Aorta (tissue), 5 donors: ENCODE measurements around the gene RMI2. TPM values are rescaled to one million over a fixed set of nuclear protein-coding genes. Genes with fewer than 3 reads are reported as not detected.

Experiments used
- ATAC-seq: fragments of 200-7000 bp; cut with Tn5 transposase; one replicate; pipeline ENCODE4 v1.9.1; 2022; ENCODE audit warnings: moderate library complexity; ENCODE audit not compliant: low FRiP score
- DNase-seq, 2 donors: peaks; one replicate each; pipeline ENCODE4 v3.0.0-alpha.2; 2020
- H3K27ac ChIP-seq, 2 donors: one replicate each; pipeline ENCODE4 v1.5.1; 2013; ENCODE audit warnings: low read length in 2 of 2, mild to moderate bottlenecking in 2 of 2, moderate library complexity in 2 of 2, control low read depth in 1 of 2, inconsistent platforms in 1 of 2, low read depth in 1 of 2
- H3K27me3 ChIP-seq, 2 donors: one replicate each; pipeline ENCODE4 v1.6.1; 2013; ENCODE audit warnings: control low read depth in 1 of 2, low read length in 1 of 2, mild to moderate bottlenecking in 1 of 2, moderate library complexity in 1 of 2; ENCODE audit not compliant: insufficient read depth in 2 of 2, control insufficient read depth in 1 of 2
- H3K36me3 ChIP-seq, 2 donors: one replicate each; pipeline ENCODE4 v1.6.1; 2013; ENCODE audit warnings: control low read depth in 1 of 2, low read length in 1 of 2, mild to moderate bottlenecking in 1 of 2; ENCODE audit not compliant: insufficient read depth in 2 of 2, control insufficient read depth in 1 of 2
- H3K4me1 ChIP-seq, 2 donors: one replicate each; pipeline ENCODE4 v1.6.1; 2013; ENCODE audit warnings: low read length in 2 of 2, control low read depth in 1 of 2, mild to moderate bottlenecking in 1 of 2, moderate library complexity in 1 of 2; ENCODE audit not compliant: insufficient read depth in 2 of 2, control insufficient read depth in 1 of 2
- H3K4me3 ChIP-seq, 2 donors: one replicate each; pipeline ENCODE4 v1.5.1; 2013; ENCODE audit warnings: low read length in 2 of 2, control low read depth in 1 of 2, mild to moderate bottlenecking in 1 of 2
- H3K9me3 ChIP-seq: one replicate; pipeline ENCODE4 v1.6.1; 2013; ENCODE audit warnings: mild to moderate bottlenecking, low read length; ENCODE audit not compliant: control insufficient read depth
- WGBS, 2 donors: extraction: QIAGEN DNeasy Blood & Tissue Kit; methylation state at CpG; one replicate each; pipeline ENCODE4 v1.1.7; 2013; 5-methylcytosine and 5-hydroxymethylcytosine counted together
- intact Hi-C, 2 donors: fragments of 100-400 bp; cut with DNase I; formaldehyde crosslinking; loops; one replicate each; pipeline versions ENCODE4 v1.14.2 to v1.15.0; 2022
- polyA plus RNA-seq, 2 donors: library from polyadenylated mRNA; stranded (reverse); fragments of 200-250 nt; gene quantifications; one replicate each; pipeline ENCODE4 v1.2.3, GENCODE V29; 2013
- total RNA-seq, 2 donors: library from RNA; stranded (reverse); fragmentation: NEBNext Ultra II Directional; extraction: Animal tissue kit (Norgen Biotek cat#: 25700); gene quantifications; one replicate each; pipeline ENCODE4 v1.2.1, GENCODE V29; 2021
- donor health status: healthy with polysubstance abuse.
- donor health status: Bipolar disorder and iron deficiency.
- donor health status: DM: no; HTN: no; CAD: no.
- donor health status: DM: no; HTN: no; CAD: no.
- donor health status: DM: yes; HTN: yes; CAD: no.

The RMI2 gene
- total and polyA plus RNA-seq, 4 donors: 0.61 to 1.7 (median 0.81) TPM; not detected in 1

GRCh38 chr16:11316331-11317015, 28.8 kb upstream of the RMI2 start:
- H3K27ac ChIP-seq: no peak overlapping the region
- ATAC-seq: no peak

GRCh38 chr16:11318817-11319216, 26.4 kb upstream of the RMI2 start:
- Histone ChIP-seq H3K4me3 (no peak overlapping the region), H3K27ac (no peak overlapping the region), H3K9me3 (no peaks in the 10 kb centered on the region), H3K36me3 (no peaks in the 10 kb centered on the region), H3K4me1 (no peaks in the 10 kb centered on the region), H3K27me3 (no peaks in the 10 kb centered on the region)
- intact Hi-C loops: no loop called here
- 83 to 88% methylated on average over 8 of the region's 8 CpGs for WGBS, 2 donors
- DNase-seq (no peak), ATAC-seq (no peak)

More at GRCh38 chr16:11316331-11317015, 28.8 kb upstream of the RMI2 start:
- intact Hi-C loops: no loop called here
- 65 to 71% methylated on average over 23 of the region's 23 CpGs for WGBS, 2 donors
- Histone ChIP-seq H3K4me3 (no peak overlapping the region), H3K27me3 (no peaks in the 10 kb centered on the region), H3K4me1 (no peaks in the 10 kb centered on the region), H3K9me3 (no peaks in the 10 kb centered on the region), H3K36me3 (no peaks in the 10 kb centered on the region)
- DNase-seq: no peak

GRCh38 chr16:11319529-11320146, 25.6 kb upstream of the RMI2 start:
- intact Hi-C loops: no loop called here
- H3K9me3 ChIP-seq: no peaks in the 10 kb centered on the region
- ATAC-seq (no peak), DNase-seq (no peak)
- H3K36me3 ChIP-seq: no peaks in the 10 kb centered on the region
- H3K4me3 ChIP-seq: no peak overlapping the region
- WGBS, 2 donors: 55 to 59% methylated on average over 8 of the region's 8 CpGs
- H3K27ac ChIP-seq: no peak overlapping the region
- no peaks in the 10 kb centered on the region for H3K27me3 ChIP-seq
- no peaks in the 10 kb centered on the region for H3K4me1 ChIP-seq

- no peaks in the 10 kb centered on the region for H3K4me1 ChIP-seq
- ATAC-seq (no peak), DNase-seq (no peak)
- no peaks in the 10 kb centered on the region for H3K27me3 ChIP-seq
- WGBS, 2 donors: 85 to 86% methylated on average over 10 of the region's 10 CpGs
- no peak overlapping the region for H3K4me3 ChIP-seq
- no peaks in the 10 kb centered on the region for H3K36me3 ChIP-seq
- intact Hi-C loops: no loop called here
- H3K9me3 ChIP-seq: no peaks in the 10 kb centered on the region
- H3K27ac ChIP-seq: no peak overlapping the region
Observed at GRCh38 chr16:11320170-11320569, 25.1 kb upstream of the RMI2 start.

GRCh38 chr16:11321662-11322061, 23.6 kb upstream of the RMI2 start:
- Histone ChIP-seq H3K27me3 (no peaks in the 10 kb centered on the region), H3K27ac (no peak overlapping the region), H3K4me3 (no peak overlapping the region), H3K36me3 (no peaks in the 10 kb centered on the region), H3K9me3 (no peaks in the 10 kb centered on the region), H3K4me1 (no peaks in the 10 kb centered on the region)
- WGBS, 2 donors: 73 to 86% methylated on average over 5 of the region's 5 CpGs
- intact Hi-C loops: no loop called here
- DNase-seq (no peak), ATAC-seq (no peak)

- ATAC-seq (no peak), DNase-seq (no peak)
- Histone ChIP-seq H3K9me3 (no peaks in the 10 kb centered on the region), H3K27ac (no peak overlapping the region), H3K4me1 (no peaks in the 10 kb centered on the region), H3K36me3 (no peaks in the 10 kb centered on the region), H3K4me3 (no peak overlapping the region), H3K27me3 (no peaks in the 10 kb centered on the region)
- intact Hi-C loops: no loop called here
- 73 to 91% methylated on average over 3 of the region's 3 CpGs for WGBS, 2 donors
Observed at GRCh38 chr16:11322823-11323222, 22.4 kb upstream of the RMI2 start.

- no peaks in the 10 kb centered on the region for H3K27me3 ChIP-seq
- no peak for ATAC-seq
- WGBS, 2 donors: 88 to 90% methylated on average over 11 of the region's 11 CpGs
Observed at GRCh38 chr16:11323551-11324336, 21.5 kb upstream of the RMI2 start.

GRCh38 chr16:11325404-11326083, 19.7 kb upstream of the RMI2 start:
- DNase-seq (no peak), ATAC-seq (no peak)
- Histone ChIP-seq H3K27me3 (no peaks in the 10 kb centered on the region), H3K9me3 (no peaks in the 10 kb centered on the region), H3K4me3 (no peak overlapping the region), H3K36me3 (no peaks in the 10 kb centered on the region), H3K4me1 (no peaks in the 10 kb centered on the region), H3K27ac (no peak overlapping the region)
- intact Hi-C loops: no loop called here
- WGBS, 2 donors: 86 to 90% methylated on average over 10 of the region's 10 CpGs

More at GRCh38 chr16:11323551-11324336, 21.5 kb upstream of the RMI2 start:
- no peak for DNase-seq
- no peaks in the 10 kb centered on the region for H3K9me3 ChIP-seq
- no peaks in the 10 kb centered on the region for H3K36me3 ChIP-seq
- intact Hi-C loops: no loop called here
- H3K4me3 ChIP-seq: no peak overlapping the region
- H3K4me1 ChIP-seq: no peaks in the 10 kb centered on the region
- H3K27ac ChIP-seq: no peak overlapping the region
